HepG2 (cell line): ENCODE results near the gene PRELP. TPM values are rescaled to one million over a fixed set of nuclear protein-coding genes. Genes with fewer than 3 reads are reported as not detected.

Experiments used
- ATAC-seq: fragments of 200-7000 bp; cut with Tn5 transposase; 3 replicates; pipeline ENCODE4 v1.9.1; 2020; ENCODE audit warnings: mild to moderate bottlenecking, moderate library complexity
- BruUV-seq: library from RNA; stranded (reverse); fragments of 400-500 nt; replicated peaks from 2 replicates; lab custom pipeline; 2021; lab: Mats Ljungman, UMichigan
- CTCF ChIA-PET: fragments of 300-600 bp; formaldehyde crosslinking; extraction: SDS; loops from one replicate; lab custom pipeline; 2021; ENCODE audit warnings: low total read pairs, inconsistent platforms, low intra/inter-chr PET ratio; lab: Yijun Ruan, JAX
- POLR2A ChIA-PET: fragments of 350-600 bp; sonication (Branson Sonifier 250); formaldehyde crosslinking; loops from one replicate; lab custom pipeline; 2020; ENCODE audit warnings: antibody characterized with exemption, inconsistent platforms; lab: Yijun Ruan, JAX
- DNase-seq: peaks from one replicate; pipeline ENCODE4 v3.0.0-alpha.2; 2015; ENCODE audit warnings: low spot score
- FAIRE-seq: peaks from 3 replicates; lab custom pipeline; 2011; peaks lifted over from hg19 to GRCh38; lab: Jason Lieb, UNC
- H2AFZ ChIP-seq: one replicate; pipeline ENCODE4 v1.6.1; 2011; ENCODE audit warnings: low read length, inconsistent platforms
- H3K27ac ChIP-seq: fragments of 300-600 bp; 3 replicates; pipeline ENCODE4 v1.8.0; 2011; ENCODE audit warnings: mixed run types, mild to moderate bottlenecking, mixed read lengths, low read length, inconsistent platforms; ENCODE audit not compliant: insufficient read depth; ENCODE audit errors: extremely low read length
- H3K27me3 ChIP-seq, 2 experiments: fragments of 200-600 bp in 1 of 2; 2 replicates in 1 of 2; 3 replicates in 1 of 2; pipeline versions ENCODE4 v1.6.0 to v1.8.0; 2011; ENCODE audit warnings: low read length in 2 of 2, mild to moderate bottlenecking in 2 of 2, moderate library complexity in 2 of 2, inconsistent platforms in 1 of 2; ENCODE audit not compliant: insufficient read depth in 2 of 2, control insufficient read depth in 1 of 2
- H3K36me3 ChIP-seq, 2 experiments: fragments of 200-600 bp in 1 of 2; replicated peaks in 1 of 2; 2 replicates in 1 of 2; 3 replicates in 1 of 2; pipeline versions ENCODE4 v1.5.1 to v1.8.0; 2011; ENCODE audit warnings: low read length in 2 of 2, inconsistent platforms in 1 of 2; ENCODE audit not compliant: insufficient read depth in 2 of 2, control insufficient read depth in 1 of 2
- H3K4me1 ChIP-seq: 2 replicates; pipeline ENCODE4 v1.5.1; 2012; ENCODE audit warnings: low read length, inconsistent platforms; ENCODE audit not compliant: insufficient read depth
- H3K4me2 ChIP-seq: 2 replicates; pipeline ENCODE4 v1.6.0; 2011; ENCODE audit warnings: low read depth, low read length, inconsistent platforms
- H3K4me3 ChIP-seq, 3 experiments: fragments of 200-600 bp in 1 of 3; sonication (generic), shearing (Covaris generic) in 1 of 3; replicated peaks in 1 of 3; 2 replicates each; pipeline ENCODE4 v1.5.1; 2011 to 2016; ENCODE audit warnings: low read length in 3 of 3, inconsistent platforms in 2 of 3, low read depth in 2 of 3, mild to moderate bottlenecking in 2 of 3, control low read depth in 1 of 3, mixed read lengths in 1 of 3; ENCODE audit not compliant: insufficient read depth in 1 of 3
- H3K79me2 ChIP-seq: one replicate; pipeline ENCODE4 v1.6.1; 2011; ENCODE audit warnings: low read length, inconsistent platforms; ENCODE audit not compliant: insufficient read depth
- H3K9ac ChIP-seq: 2 replicates; pipeline ENCODE4 v1.6.0; 2011; ENCODE audit warnings: mild to moderate bottlenecking, low read depth, low read length, inconsistent platforms; ENCODE audit not compliant: insufficient read depth
- H3K9me3 ChIP-seq: 2 replicates; pipeline ENCODE4 v1.5.1; 2012; ENCODE audit warnings: mild to moderate bottlenecking, low read length
- H4K20me1 ChIP-seq: 2 replicates; pipeline ENCODE4 v1.6.0; 2011; ENCODE audit warnings: inconsistent platforms, mild to moderate bottlenecking, low read length, moderate library complexity; ENCODE audit not compliant: insufficient read depth
- HNF4G ChIP-seq, 2 experiments: sonication (generic) in 1 of 2; formaldehyde crosslinking in 1 of 2; IDR thresholded peaks; 2 replicates each; pipeline versions ENCODE4 v1.4.0 to v1.6.1; 2011 to 2020; ENCODE audit warnings: borderline replicate concordance in 2 of 2, low read depth in 2 of 2, mild to moderate bottlenecking in 2 of 2, low read length in 1 of 2, missing genetic modification reagents in 1 of 2, moderate library complexity in 1 of 2
- HNRNPH1 ChIP-seq: fragments of 200-400 bp; formaldehyde crosslinking; optimal IDR thresholded peaks from 2 replicates; pipeline ENCODE3; 2017; ENCODE audit warnings: mild to moderate bottlenecking, low read depth, low read length
- KAT7 ChIP-seq: IDR thresholded peaks from 2 replicates; pipeline ENCODE4 v1.6.1; 2018; ENCODE audit warnings: borderline replicate concordance, missing compliant biosample characterization
- KLF16 ChIP-seq, 2 experiments: sonication (generic) in 1 of 2; formaldehyde crosslinking in 1 of 2; IDR thresholded peaks; 2 replicates each; pipeline versions ENCODE4 v1.6.1 to v1.8.0; 2016 to 2023; ENCODE audit warnings: missing genetic modification reagents in 2 of 2, missing compliant biosample characterization in 1 of 2
- MEIS1 ChIP-seq: sonication (generic); formaldehyde crosslinking; IDR thresholded peaks from 2 replicates; pipeline ENCODE4 v1.9.0; 2021; ENCODE audit warnings: mild to moderate bottlenecking, missing genetic modification reagents, moderate library complexity, borderline replicate concordance
- PHB2 ChIP-seq: fragments of 450-650 bp; IDR thresholded peaks from 2 replicates; pipeline ENCODE4 v1.6.1; 2018; ENCODE audit not compliant: partially characterized antibody
- SMAD1 ChIP-seq: sonication (generic); formaldehyde crosslinking; IDR thresholded peaks from 2 replicates; pipeline ENCODE4 v1.4.0; 2020; ENCODE audit warnings: missing genetic modification reagents, low read depth, mild to moderate bottlenecking, borderline replicate concordance
- ZNF33B ChIP-seq: sonication (generic); formaldehyde crosslinking; IDR thresholded peaks from 2 replicates; pipeline ENCODE4 v1.5.1; 2020; ENCODE audit warnings: mild to moderate bottlenecking, missing genetic modification reagents
- ZNF407 ChIP-seq: sonication (generic); formaldehyde crosslinking; IDR thresholded peaks from one replicate; pipeline ENCODE4 v1.5.1; 2020; ENCODE audit warnings: mild to moderate bottlenecking, missing genetic modification reagents; ENCODE audit errors: not compliant biosample characterization
- WGBS: methylation state at CpG from one replicate; pipeline ENCODE4 v1.1.6; 2017; ENCODE audit warnings: low lambda C conversion rate; 5-methylcytosine and 5-hydroxymethylcytosine counted together
- in situ Hi-C: cut with HindIII; loops from 2 replicates; pipeline ENCODE4 v1.10.0; 2017; ENCODE audit warnings: low pct_unique_long_range_greater_than_20kb; ENCODE audit not compliant: extremely low pct_ligation_motif_present
- intact Hi-C: fragments of 100-400 bp; cut with micrococcal nuclease; formaldehyde crosslinking; loops from one replicate; pipeline ENCODE4 v1.10.0; 2022; ENCODE audit not compliant: unreplicated experiment
- polyA plus RNA-seq, 8 experiments: library from polyadenylated mRNA; depleted of rRNA in 3 of 8; stranded (reverse) in 7 of 8; unstranded in 1 of 8; fragments of >200 nt; fragmentation: Illumina TruSeq in 4 of 8; extraction: Trizol in 4 of 8; gene quantifications; 2 replicates each; pipeline versions ENCODE4 v1.2.1 to v1.2.3, GENCODE V29; 2011 to 2016; ENCODE audit warnings: low read depth in 4 of 8, missing spikeins in 1 of 8, mixed read lengths in 1 of 8; ENCODE audit not compliant: insufficient read depth in 1 of 8
- total RNA-seq, 5 experiments: library from RNA; depleted of rRNA; stranded (reverse); fragments of >200 nt; fragmentation: Illumina TruSeq; extraction: Trizol; gene quantifications; 2 replicates each; pipeline ENCODE4 v1.2.3, GENCODE V29; 2016; ENCODE audit warnings: low read depth in 1 of 5
- TF ChIP-seq, protein P1 (sequence below): sonication (generic); formaldehyde crosslinking; IDR thresholded peaks from 2 replicates; pipeline ENCODE4 v1.4.0; 2020; ENCODE audit warnings: mild to moderate bottlenecking, missing genetic modification reagents

PRELP gene
- total and polyA plus RNA-seq, 2 of the 13 experiments (the other 11 are each of a cell fraction or from before 2014, with no cell fraction given): not detected

- no peak within 1 kb of the TSS for H3K9ac ChIP-seq
- no peak within 1 kb of the TSS for H2AFZ ChIP-seq
- no TSS peak for BruUV-seq
- H3K4me1 ChIP-seq: no peaks in the 10 kb centered on the region
- in situ Hi-C loops: no loop called here
- DNase-seq (no peak), FAIRE-seq (no peak), ATAC-seq (no peak)
- H3K4me3 ChIP-seq: no peak within 1 kb of the TSS
- H3K36me3 ChIP-seq: no peaks in the 10 kb centered on the region
- intact Hi-C loops: no loop called here
- CTCF ChIA-PET: no interaction called here
- no peak within 1 kb of the TSS for H3K27ac ChIP-seq
- POLR2A ChIA-PET: no interaction called here
- H4K20me1 ChIP-seq: no peaks in the 10 kb centered on the region
- no peak within 1 kb of the TSS for H3K4me2 ChIP-seq
- WGBS: 43% methylated on average over 5 of the region's 5 CpGs
- H3K27me3 ChIP-seq: peaks cover 2 to 34% of the 10 kb centered on the region in 2 experiments; a peak in 3 of 5 replicates
- no peaks in the 10 kb centered on the region for H3K79me2 ChIP-seq
- no peaks in the 10 kb centered on the region for H3K9me3 ChIP-seq
- TF ChIP-seq HNRNPH1: no peak
- no peak for TF ChIP-seq KAT7 (CRISPR knock-in tag)
- no peak for TF ChIP-seq ZNF33B (CRISPR knock-in tag)
- no peak for TF ChIP-seq KLF16 (CRISPR knock-in tag; IDR thresholded peaks at IDR 0.05)
- no peak for TF ChIP-seq ZNF407 (CRISPR knock-in tag)
- no peak for TF ChIP-seq SMAD1
- TF ChIP-seq MEIS1: no peak
- TF ChIP-seq PHB2: no peak
- TF ChIP-seq, protein P1, sequence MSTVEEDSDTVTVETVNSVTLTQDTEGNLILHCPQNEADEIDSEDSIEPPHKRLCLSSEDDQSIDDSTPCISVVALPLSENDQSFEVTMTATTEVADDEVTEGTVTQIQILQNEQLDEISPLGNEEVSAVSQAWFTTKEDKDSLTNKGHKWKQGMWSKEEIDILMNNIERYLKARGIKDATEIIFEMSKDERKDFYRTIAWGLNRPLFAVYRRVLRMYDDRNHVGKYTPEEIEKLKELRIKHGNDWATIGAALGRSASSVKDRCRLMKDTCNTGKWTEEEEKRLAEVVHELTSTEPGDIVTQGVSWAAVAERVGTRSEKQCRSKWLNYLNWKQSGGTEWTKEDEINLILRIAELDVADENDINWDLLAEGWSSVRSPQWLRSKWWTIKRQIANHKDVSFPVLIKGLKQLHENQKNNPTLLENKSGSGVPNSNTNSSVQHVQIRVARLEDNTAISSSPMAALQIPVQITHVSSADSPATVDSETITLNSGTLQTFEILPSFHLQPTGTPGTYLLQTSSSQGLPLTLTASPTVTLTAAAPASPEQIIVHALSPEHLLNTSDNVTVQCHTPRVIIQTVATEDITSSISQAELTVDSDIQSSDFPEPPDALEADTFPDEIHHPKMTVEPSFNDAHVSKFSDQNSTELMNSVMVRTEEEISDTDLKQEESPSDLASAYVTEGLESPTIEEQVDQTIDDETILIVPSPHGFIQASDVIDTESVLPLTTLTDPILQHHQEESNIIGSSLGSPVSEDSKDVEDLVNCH (CRISPR knock-in tag): no peak
- no peak for TF ChIP-seq HNF4G (IDR thresholded peaks at IDR 0.05; ENCODE audit: borderline replicate concordance, low read depth, low read length)
- no peak for TF ChIP-seq HNF4G (CRISPR knock-in tag; IDR thresholded peaks at IDR 0.05; ENCODE audit: borderline replicate concordance, low read depth)
These were observed 18.3 kb downstream of the PRELP start, which contains the start of gene OPTC for GRCh38 chr1:203493901-203494300. Gene OPTC, plus strand, starts transcription at chr1:203494153. Its CDS starts 1,853 bp downstream, at chr1:203496006.
